ENCODE measurements around the gene VAV2.
"Not testable (repeated sequence)": the region's sequence is repeated elsewhere in the genome, so short reads cannot be mapped to it uniquely, and the experiment has no call there.

VAV2 gene

DNA sequence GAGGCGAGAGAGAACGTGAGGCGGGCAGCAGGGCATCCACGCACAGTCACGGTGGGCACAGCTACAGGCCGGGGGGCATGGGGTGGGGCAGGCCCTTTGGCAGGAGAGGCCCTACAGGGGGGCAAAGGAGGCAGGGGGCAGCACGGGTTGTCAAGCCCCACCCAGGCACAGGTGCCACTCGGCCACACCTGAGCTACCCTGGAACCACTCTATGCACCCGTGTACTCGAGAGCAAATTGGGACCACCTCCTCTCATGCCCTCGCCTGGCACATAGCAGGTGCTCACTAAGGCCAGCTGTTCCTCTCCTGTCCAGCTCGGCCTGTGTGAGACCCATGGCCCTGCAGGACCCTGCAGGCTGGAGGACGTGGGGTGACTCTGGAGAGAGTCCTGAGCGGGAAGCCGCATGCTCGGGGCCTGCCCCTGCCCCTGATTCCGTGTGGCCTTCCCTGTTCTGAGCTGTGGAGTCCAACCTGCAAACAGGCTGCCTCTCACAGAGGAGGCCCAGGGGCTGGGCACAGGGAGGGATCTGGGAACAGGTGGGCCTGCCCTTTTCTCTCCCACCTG is 222.5 kb downstream of the VAV2 start:
- DNase-seq (ENCODE audit: low read depth, low spot score) = no peak

DNA sequence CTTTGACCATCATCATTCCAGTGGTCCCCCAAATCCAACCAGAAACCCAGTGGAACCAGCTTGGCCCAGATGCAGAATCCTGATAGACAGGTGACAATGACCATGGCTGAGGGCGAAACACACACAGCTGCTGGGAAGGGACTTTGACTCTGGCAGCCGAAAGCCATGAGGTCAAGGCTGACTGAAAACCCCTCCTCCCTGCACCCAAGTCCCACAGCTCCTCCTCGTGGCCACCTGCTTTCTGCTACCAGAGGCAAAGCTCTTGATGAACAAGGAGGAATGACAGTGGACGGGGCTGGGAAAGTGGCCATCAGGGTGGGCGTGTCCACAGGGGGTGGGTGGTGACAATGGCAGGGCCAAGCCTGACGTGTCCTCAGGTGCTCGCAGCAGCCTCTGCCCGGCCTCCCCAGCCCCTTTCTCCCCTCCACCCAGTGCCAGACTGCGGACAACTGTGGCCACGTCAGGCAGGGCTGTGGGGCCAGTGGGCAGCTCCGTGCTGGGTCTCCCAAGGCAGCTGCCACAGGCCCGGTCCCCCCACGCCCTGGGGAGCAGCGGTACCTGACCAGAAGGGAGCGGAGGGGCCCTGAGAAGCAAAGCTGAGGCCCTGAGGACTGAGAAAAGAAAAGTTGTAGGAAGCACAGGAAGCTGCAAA is 223.1 kb downstream of the VAV2 start:
- no peak for DNase-seq (ENCODE audit: low read depth, low spot score)

GRCh38 chr9:133768371-133768858 is 223.7 kb downstream of the VAV2 start:
- no peak for DNase-seq (ENCODE audit: low read depth, low spot score)

- DNase-seq (ENCODE audit: low read depth, low spot score) = no peak
These were observed 224.5 kb downstream of the VAV2 start for GRCh38 chr9:133767625-133768024.

DNA sequence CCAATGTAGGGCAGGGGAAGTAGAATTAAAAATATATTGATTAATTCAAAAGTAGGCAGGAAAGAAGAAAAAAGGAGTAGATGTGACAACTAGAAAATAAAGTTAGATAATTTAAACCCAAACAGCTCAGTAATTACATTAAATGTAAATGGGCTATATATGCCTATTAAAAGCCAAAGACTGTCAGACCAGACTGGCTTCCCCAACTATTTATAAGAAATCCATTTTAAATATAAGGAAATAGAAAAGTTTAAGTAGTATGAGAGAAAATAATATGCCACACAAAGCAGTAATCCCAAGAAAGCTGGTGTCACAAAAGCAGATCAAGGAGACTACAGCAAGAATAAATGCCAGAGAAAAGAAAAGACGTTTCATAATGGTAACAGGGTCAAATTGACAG is 225.1 kb downstream of the VAV2 start:
- DNase-seq (ENCODE audit: low read depth, low spot score) = no peak

GRCh38 chr9:133766234-133766633 is 225.9 kb downstream of the VAV2 start:
- DNase-seq (ENCODE audit: low read depth, low spot score) = not testable (repeated sequence)

GRCh38 chr9:133763272-133764183 is 228.6 kb downstream of the VAV2 start:
- DNase-seq (ENCODE audit: low read depth, low spot score) = no peak

DNA sequence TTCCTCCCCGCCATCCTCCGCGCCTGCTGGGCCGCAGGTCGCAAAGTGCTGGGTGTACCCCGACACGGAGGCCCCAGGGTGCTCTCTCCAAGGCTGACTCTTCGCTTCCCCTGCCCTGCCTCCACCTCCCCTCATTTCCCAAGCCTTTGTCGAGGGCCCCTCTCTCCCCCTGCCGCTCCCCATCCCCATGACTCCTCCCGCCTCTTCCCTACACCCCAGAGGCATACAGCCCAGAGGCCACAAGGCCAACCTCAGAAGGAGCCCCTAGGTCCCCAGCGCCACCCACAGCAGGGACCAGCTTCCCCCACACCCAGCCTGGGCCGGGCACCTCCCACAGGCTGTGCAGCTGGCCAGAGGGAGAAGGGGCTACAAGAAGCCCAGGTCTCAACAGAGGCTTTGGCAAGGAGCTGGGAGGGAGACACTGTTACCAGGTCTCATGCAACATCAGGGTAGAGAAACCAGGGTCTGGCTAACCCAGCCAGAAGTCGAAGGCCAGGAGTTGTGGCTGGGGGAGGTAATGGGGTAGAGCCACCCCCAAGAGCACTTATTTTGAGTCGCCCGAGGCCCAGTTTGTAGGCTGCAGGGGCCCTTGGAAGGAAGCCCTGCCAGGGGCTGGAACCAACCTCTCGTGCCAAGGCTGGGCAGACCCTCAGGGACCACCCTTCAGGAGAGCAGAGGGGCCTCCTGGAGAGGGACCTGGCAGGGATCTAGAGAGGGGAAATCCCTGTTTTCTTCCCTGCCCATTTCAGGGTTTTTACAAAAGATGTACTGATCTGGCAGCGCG is 229.4 kb downstream of the VAV2 start:
- DNase-seq (ENCODE audit: low read depth, low spot score) = no peak

GRCh38 chr9:133761641-133762248 is 230.4 kb downstream of the VAV2 start:
- no peak for DNase-seq (ENCODE audit: low read depth, low spot score)

DNA sequence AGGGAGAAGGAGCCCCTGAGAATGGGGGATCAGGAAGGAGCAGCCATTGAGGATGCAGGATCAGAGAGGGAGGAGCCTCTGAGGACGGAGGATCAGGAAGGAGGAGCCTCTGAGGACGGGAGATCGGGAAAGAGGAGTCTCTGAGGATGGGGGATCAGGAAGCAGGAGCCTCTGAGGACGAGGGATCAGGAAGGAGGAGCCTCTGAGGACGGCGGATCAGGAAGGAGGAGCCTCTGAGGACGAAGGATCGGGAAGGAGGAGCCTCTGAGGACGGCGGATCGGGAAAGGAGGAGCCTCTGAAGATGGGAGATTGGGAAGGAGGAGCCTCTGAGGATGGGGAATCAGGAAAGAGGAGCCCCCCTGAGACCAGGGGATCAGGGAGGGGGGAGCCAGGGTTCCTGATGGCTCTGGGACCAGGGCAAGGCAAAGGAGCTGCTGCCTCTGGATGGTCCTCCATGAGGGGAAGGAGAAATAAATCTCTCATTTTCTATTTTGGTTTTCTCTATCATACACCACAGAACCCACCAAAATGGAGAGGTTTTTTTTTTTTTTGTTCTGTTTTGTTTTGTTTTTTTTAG is 231.3 kb downstream of the VAV2 start:
- DNase-seq (ENCODE audit: low read depth, low spot score) = no peak

DNA sequence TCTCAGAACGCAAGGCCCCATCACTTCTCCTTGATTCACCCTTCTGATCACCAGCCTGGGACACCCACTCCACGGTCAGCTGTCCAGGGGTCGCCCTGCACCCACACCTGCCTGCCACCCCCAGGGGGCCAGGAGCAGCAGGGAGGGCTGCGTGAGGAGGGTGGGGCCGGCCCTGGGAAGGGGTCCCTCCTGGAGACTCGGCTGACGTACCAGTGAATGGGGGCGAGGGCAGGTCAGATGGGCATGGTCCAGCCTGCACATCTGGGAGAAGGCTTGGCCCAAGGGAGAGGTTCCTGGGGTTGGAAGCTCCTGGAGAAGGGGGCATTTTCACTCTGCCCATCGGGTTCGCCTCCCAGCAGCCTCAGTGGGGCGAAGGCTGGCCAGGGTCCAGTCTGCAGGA is 232.2 kb downstream of the VAV2 start:
- no peak for DNase-seq (ENCODE audit: low read depth, low spot score)

- DNase-seq (ENCODE audit: low read depth, low spot score) = no peak
These were observed 232.8 kb downstream of the VAV2 start for GRCh38 chr9:133759146-133759900.

DNA sequence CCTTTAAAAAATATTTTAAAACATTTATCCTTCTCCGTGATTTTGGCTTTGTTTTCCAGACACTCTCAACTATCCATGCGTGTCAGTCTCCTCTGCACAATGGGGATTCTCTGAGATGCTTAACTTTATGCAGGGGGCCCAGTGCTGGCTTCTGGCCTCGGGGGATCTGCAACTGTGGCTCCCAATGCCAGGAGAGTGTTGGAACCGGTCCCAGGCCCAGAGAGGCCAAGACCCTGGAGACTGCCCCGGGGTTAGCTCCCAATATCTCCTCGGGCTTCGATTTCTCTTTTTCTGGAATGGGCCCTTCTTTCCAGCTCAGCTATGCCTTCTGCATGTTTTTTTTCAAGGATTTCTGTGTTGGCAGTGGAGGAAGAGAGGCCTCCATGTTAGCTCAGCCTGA is 233.9 kb downstream of the VAV2 start:
- no peak for DNase-seq (ENCODE audit: low read depth, low spot score)

- DNase-seq (ENCODE audit: low read depth, low spot score) = no peak
These were observed 237.4 kb downstream of the VAV2 start for GRCh38 chr9:133754688-133755227.

DNA sequence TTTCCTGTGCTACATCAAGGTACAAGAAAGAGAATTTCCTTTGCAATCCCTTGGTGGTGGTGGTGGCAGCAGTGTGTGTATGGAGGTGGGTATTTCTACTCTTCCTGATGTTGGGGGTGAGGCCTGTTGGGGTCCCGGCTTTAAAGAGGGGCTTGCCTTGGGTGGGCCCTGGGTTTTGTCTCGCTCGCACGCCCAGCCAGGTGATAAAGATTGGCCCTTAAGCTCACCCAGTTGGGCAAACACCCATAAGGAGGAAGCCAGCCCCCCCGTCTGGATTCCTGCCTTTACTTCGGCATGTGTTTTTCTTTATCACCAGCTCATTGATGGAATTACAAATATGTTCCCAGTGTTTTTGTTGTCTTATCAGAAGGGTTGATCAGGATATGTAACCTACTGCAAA is 237.9 kb downstream of the VAV2 start:
- DNase-seq (ENCODE audit: low read depth, low spot score) = no peak

GRCh38 chr9:133752739-133753446 is 239.2 kb downstream of the VAV2 start:
- DNase-seq (ENCODE audit: low read depth, low spot score) = no peak

DNA sequence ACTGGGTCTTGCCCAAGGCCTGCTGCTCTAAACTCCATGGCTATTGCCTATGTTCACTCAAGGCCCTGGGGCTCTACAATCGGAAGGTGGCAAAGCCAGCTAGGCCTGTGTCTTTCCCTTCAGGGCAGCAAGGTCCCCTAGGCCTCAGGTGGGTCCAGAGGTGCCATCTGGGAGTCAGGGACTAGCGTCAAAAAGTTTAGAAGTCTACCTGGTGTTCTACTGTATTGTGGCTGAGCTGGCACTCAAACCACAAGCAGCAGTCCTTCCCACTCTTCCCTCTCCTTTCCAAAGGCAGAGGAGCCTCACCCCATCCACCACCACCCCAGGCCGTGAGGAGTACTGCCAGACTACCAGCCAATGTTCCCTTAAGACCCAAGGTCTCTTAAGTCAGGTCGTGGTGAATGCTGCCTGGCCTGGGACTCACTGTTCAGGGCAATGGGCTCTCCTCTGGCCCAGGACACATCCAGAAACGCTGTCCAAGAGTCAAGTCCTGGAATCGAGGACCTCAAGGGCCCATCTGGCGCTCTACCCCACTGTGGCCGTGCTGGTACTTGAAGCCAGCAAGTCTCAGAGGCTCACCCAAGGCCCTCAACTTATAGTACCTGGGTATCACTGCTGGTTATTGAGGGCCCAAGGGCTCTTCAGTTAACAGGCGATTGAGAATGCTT is 241.0 kb downstream of the VAV2 start:
- DNase-seq (ENCODE audit: low read depth, low spot score) = no peak

GRCh38 chr9:133747309-133747708 is 244.8 kb downstream of the VAV2 start:
- no peak for DNase-seq (ENCODE audit: low read depth, low spot score)

DNA sequence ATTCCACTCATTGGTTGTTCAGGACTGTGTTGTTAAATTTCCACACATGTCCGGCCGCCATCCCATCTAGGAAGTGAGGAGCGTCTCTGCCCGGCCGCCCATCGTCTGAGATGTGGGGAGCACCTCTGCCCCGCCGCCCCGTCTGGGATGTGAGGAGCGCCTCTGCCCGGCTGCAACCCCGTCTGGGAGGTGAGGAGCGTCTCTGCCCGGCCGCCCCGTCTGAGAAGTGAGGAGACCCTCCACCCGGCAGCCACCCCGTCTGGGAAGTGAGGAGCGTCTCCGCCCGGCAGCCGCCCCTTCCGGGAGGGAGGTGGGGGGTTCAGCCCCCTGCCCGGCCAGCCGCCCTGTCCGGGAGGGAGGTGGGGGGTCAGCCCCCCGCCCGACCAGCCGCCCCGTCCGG is 247.6 kb downstream of the VAV2 start:
- not testable (repeated sequence) for DNase-seq (ENCODE audit: low read depth, low spot score)
